Midbrain (tissue), 1 donor: Measurements from ENCODE around the gene CCDC70.
"Not testable (repeated sequence)": the region's sequence is repeated elsewhere in the genome, so short reads cannot be mapped to it uniquely, and the experiment has no call there.

ENCODE experiments used
- DNase-seq: peaks from one replicate; lab custom pipeline; 2025; lab: John Stamatoyannopoulos, UW

CCDC70 gene

GRCh38 chr13:51861723-51862300 is at the start of gene CCDC70:
Gene CCDC70, plus strand, starts transcription at chr13:51861969. Its CDS starts 3,443 bp downstream, at chr13:51865412.
- no peak for DNase-seq

GRCh38 chr13:51814071-51814470 is 47.7 kb upstream of the CCDC70 start:
- DNase-seq: no peak

- peak; percentile 71 for DNase-seq
Measured at GRCh38 chr13:51814825-51815650, 46.7 kb upstream of the CCDC70 start.

GRCh38 chr13:51815848-51816247 is 45.9 kb upstream of the CCDC70 start:
- no peak for DNase-seq

GRCh38 chr13:51816604-51817249 is 45.0 kb upstream of the CCDC70 start:
- DNase-seq: no peak

- DNase-seq: no peak
Measured at GRCh38 chr13:51817717-51818116, 44.1 kb upstream of the CCDC70 start.

GRCh38 chr13:51818276-51818675 is 43.5 kb upstream of the CCDC70 start:
- no peak for DNase-seq

- DNase-seq: peak; percentile 32
Measured at GRCh38 chr13:51818781-51819511, 42.8 kb upstream of the CCDC70 start.

- DNase-seq: no peak
Measured at GRCh38 chr13:51819544-51819943, 42.2 kb upstream of the CCDC70 start.

- DNase-seq: no peak
Measured at GRCh38 chr13:51820016-51820597, 41.7 kb upstream of the CCDC70 start.

GRCh38 chr13:51821606-51822005 is 40.2 kb upstream of the CCDC70 start:
- no peak for DNase-seq

- DNase-seq: no peak
Measured at GRCh38 chr13:51822106-51822815, 39.5 kb upstream of the CCDC70 start.

GRCh38 chr13:51823359-51823758 is 38.4 kb upstream of the CCDC70 start:
- DNase-seq: no peak

- DNase-seq: no peak
Measured at GRCh38 chr13:51823863-51824262, 37.9 kb upstream of the CCDC70 start.

- DNase-seq: not testable (repeated sequence)
Measured at GRCh38 chr13:51824712-51825111, 37.1 kb upstream of the CCDC70 start.

- no peak for DNase-seq
Measured at GRCh38 chr13:51825165-51825592, 36.6 kb upstream of the CCDC70 start.

GRCh38 chr13:51825681-51826254 is 36.0 kb upstream of the CCDC70 start:
- no peak for DNase-seq

GRCh38 chr13:51826606-51827005 is 35.2 kb upstream of the CCDC70 start:
- no peak for DNase-seq

- no peak for DNase-seq
Measured at GRCh38 chr13:51827254-51827653, 34.5 kb upstream of the CCDC70 start.

GRCh38 chr13:51828730-51829567 is 32.8 kb upstream of the CCDC70 start:
- no peak for DNase-seq
